ENCODE measurements around the gene TBX15.

- no peak for TF ChIP-seq ZNF274 (IDR thresholded peaks at IDR 0.05; ENCODE audit: low read depth, low read length)
- TF ChIP-seq YY1 (IDR thresholded peaks at IDR 0.05; ENCODE audit: insufficient read depth, insufficient read length), result no peak
- TF ChIP-seq SUZ12 (IDR thresholded peaks at IDR 0.05; ENCODE audit: extremely low read depth, insufficient read depth, insufficient read length), result no peak
Measured at GRCh38 chr1:118878661-118879060, 109.5 kb downstream of the TBX15 start.

All from NT2/D1 (cell line).